ENCODE measurements around the gene CHRNB1. TPM values are rescaled to one million over a fixed set of nuclear protein-coding genes. Genes with fewer than 3 reads are reported as not detected.

The CHRNB1 gene
- total and polyA plus RNA-seq, 10 of the 15 experiments (the other 5 are each of a cell fraction or from before 2014, with no cell fraction given): 5.8 to 14.8 (median 11.3) TPM

DNA sequence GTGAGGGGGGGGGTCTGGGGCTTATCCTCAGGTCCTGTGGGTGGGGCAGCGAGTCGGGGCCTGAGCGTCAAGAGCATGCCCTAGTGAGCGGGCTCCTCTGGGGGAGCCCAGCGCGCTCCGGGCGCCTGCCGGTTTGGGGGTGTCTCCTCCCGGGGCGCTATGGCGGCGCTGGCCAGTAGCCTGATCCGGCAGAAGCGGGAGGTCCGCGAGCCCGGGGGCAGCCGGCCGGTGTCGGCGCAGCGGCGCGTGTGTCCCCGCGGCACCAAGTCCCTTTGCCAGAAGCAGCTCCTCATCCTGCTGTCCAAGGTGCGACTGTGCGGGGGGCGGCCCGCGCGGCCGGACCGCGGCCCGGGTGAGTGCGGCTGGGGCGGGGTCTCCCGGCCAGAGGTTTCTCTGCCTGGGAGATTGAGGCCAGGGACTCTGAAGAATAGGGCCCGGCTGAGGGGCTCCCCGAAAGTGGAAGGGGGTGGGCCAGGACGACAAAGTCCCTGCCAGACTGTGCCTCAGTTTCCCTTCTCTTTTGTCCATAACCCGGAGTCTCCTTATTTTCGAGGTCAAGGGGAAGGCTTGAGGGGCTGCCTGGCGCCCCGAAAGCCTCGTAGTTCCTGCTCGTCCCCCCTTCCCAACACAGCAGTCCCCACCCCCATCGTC is 5.3 kb upstream of the CHRNB1 start, which contains the start of gene FGF11 (continued):
- TF ChIP-seq, protein P1, sequence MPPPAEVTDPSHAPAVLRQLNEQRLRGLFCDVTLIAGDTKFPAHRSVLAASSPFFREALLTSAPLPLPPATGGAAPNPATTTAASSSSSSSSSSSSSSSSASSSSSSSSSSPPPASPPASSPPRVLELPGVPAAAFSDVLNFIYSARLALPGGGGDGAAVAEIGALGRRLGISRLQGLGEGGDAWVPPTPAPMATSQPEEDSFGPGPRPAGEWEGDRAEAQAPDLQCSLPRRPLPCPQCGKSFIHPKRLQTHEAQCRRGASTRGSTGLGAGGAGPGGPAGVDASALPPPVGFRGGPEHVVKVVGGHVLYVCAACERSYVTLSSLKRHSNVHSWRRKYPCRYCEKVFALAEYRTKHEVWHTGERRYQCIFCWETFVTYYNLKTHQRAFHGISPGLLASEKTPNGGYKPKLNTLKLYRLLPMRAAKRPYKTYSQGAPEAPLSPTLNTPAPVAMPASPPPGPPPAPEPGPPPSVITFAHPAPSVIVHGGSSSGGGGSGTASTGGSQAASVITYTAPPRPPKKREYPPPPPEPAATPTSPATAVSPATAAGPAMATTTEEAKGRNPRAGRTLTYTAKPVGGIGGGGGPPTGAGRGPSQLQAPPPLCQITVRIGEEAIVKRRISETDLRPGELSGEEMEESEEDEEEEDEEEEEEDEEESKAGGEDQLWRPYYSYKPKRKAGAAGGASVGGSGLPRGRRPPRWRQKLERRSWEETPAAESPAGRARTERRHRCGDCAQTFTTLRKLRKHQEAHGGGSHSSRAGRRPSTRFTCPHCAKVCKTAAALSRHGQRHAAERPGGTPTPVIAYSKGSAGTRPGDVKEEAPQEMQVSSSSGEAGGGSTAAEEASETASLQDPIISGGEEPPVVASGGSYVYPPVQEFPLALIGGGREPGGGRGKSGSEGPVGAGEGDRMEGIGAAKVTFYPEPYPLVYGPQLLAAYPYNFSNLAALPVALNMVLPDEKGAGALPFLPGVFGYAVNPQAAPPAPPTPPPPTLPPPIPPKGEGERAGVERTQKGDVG (CRISPR knock-in tag; IDR thresholded peaks at IDR 0.05): no peak
- peak; percentile 35; the same call in 1 of the 2 replicates for TF ChIP-seq POLR2AphosphoS2 (IDR thresholded peaks at IDR 0.05; ENCODE audit: low read depth, low read length)
- no peak for TF ChIP-seq MEF2B (IDR thresholded peaks at IDR 0.05; ENCODE audit: partially characterized antibody, poor library complexity, severe bottlenecking)
- TF ChIP-seq RFX5 (IDR thresholded peaks at IDR 0.05; ENCODE audit: low read depth, low read length): no peak
- no peak for TF ChIP-seq ASH2L (IDR thresholded peaks at IDR 0.05; ENCODE audit: borderline replicate concordance, low read depth)
- TF ChIP-seq, protein P2, sequence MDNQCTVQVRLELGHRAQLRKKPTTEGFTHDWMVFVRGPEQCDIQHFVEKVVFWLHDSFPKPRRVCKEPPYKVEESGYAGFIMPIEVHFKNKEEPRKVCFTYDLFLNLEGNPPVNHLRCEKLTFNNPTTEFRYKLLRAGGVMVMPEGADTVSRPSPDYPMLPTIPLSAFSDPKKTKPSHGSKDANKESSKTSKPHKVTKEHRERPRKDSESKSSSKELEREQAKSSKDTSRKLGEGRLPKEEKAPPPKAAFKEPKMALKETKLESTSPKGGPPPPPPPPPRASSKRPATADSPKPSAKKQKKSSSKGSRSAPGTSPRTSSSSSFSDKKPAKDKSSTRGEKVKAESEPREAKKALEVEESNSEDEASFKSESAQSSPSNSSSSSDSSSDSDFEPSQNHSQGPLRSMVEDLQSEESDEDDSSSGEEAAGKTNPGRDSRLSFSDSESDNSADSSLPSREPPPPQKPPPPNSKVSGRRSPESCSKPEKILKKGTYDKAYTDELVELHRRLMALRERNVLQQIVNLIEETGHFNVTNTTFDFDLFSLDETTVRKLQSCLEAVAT (IDR thresholded peaks at IDR 0.05): no peak
- no peak for TF ChIP-seq ZNF384 (IDR thresholded peaks at IDR 0.05; ENCODE audit: borderline replicate concordance, low read depth, low read length)
- TF ChIP-seq PML (IDR thresholded peaks at IDR 0.05; ENCODE audit: low read length): no peak
- no peak for TF ChIP-seq NR2C1 (IDR thresholded peaks at IDR 0.05)
- no peak for TF ChIP-seq STAT3 (IDR thresholded peaks at IDR 0.05; ENCODE audit: low read depth, low read length)

Measured in GM12878 (cell line).